H9 (cell line): Measurements from ENCODE around the gene TSC22D4. TPM values are rescaled to one million over a fixed set of nuclear protein-coding genes. Genes with fewer than 3 reads are reported as not detected.

Source experiments
- DNase-seq: peaks from one replicate; pipeline ENCODE4 v3.0.0-alpha.2; 2017
- H2AFZ ChIP-seq: one replicate; pipeline ENCODE4 v1.6.1; 2013; ENCODE audit warnings: mild to moderate bottlenecking, low read length, control low read depth, moderate library complexity
- H2AK5ac ChIP-seq: 2 replicates; pipeline ENCODE4 v1.6.1; 2013; ENCODE audit warnings: low read length, control low read depth, mixed read lengths; ENCODE audit not compliant: insufficient read length
- H2BK120ac ChIP-seq: one replicate; pipeline ENCODE4 v1.6.1; 2013; ENCODE audit warnings: low read depth, mild to moderate bottlenecking, low read length, control low read depth, inconsistent platforms; ENCODE audit not compliant: poor library complexity, severe bottlenecking
- H2BK12ac ChIP-seq: 2 replicates; pipeline ENCODE4 v1.6.1; 2013; ENCODE audit warnings: low read length, control low read depth, mixed read lengths, low read depth; ENCODE audit not compliant: insufficient read length
- H2BK15ac ChIP-seq: 2 replicates; pipeline ENCODE4 v1.6.1; 2013; ENCODE audit warnings: low read depth, low read length, control low read depth
- H2BK20ac ChIP-seq: one replicate; pipeline ENCODE4 v1.6.1; 2013; ENCODE audit warnings: low read depth, mild to moderate bottlenecking, low read length, control low read depth, inconsistent platforms; ENCODE audit not compliant: poor library complexity, severe bottlenecking
- H2BK5ac ChIP-seq: 2 replicates; pipeline ENCODE4 v1.6.1; 2013; ENCODE audit warnings: low read length, control low read depth, mixed read lengths; ENCODE audit not compliant: insufficient read length
- H3K14ac ChIP-seq: 2 replicates; pipeline ENCODE4 v1.6.1; 2013; ENCODE audit warnings: low read length, control low read depth; ENCODE audit not compliant: insufficient read depth
- H3K18ac ChIP-seq: 2 replicates; pipeline ENCODE4 v1.6.1; 2013; ENCODE audit warnings: low read depth, mild to moderate bottlenecking, mixed read lengths, low read length, control low read depth; ENCODE audit not compliant: insufficient read length
- H3K23ac ChIP-seq: 2 replicates; pipeline ENCODE4 v1.6.1; 2013; ENCODE audit warnings: low read length, control low read depth, mixed read lengths, low read depth; ENCODE audit not compliant: insufficient read length
- H3K23me2 ChIP-seq: 2 replicates; pipeline ENCODE4 v1.6.1; 2013; ENCODE audit warnings: low read depth, mild to moderate bottlenecking, mixed read lengths, low read length, control low read depth; ENCODE audit not compliant: insufficient read length, poor library complexity, severe bottlenecking
- H3K27ac ChIP-seq: 2 replicates; pipeline ENCODE4 v1.5.1; 2013; ENCODE audit warnings: low read length, control low read depth, mixed read lengths, low read depth; ENCODE audit not compliant: insufficient read length
- H3K27me3 ChIP-seq: 2 replicates; pipeline ENCODE4 v1.6.1; 2013; ENCODE audit warnings: low read length, control low read depth, inconsistent platforms; ENCODE audit not compliant: insufficient read depth
- H3K4ac ChIP-seq: 2 replicates; pipeline ENCODE4 v1.6.1; 2013; ENCODE audit warnings: low read depth, mild to moderate bottlenecking, control low read depth, inconsistent platforms, low read length, moderate library complexity
- H3K4me1 ChIP-seq: 2 replicates; pipeline ENCODE4 v1.6.1; 2013; ENCODE audit warnings: low read length, control low read depth, inconsistent platforms; ENCODE audit not compliant: insufficient read depth
- H3K4me2 ChIP-seq: 2 replicates; pipeline ENCODE4 v1.6.1; 2013; ENCODE audit warnings: low read length, control low read depth, mixed read lengths; ENCODE audit not compliant: insufficient read length, insufficient read depth
- H3K56ac ChIP-seq: 2 replicates; pipeline ENCODE4 v1.6.1; 2013; ENCODE audit warnings: low read depth, mild to moderate bottlenecking, mixed read lengths, low read length, control low read depth; ENCODE audit not compliant: insufficient read length
- H3K79me1 ChIP-seq: 2 replicates; pipeline ENCODE4 v1.6.1; 2013; ENCODE audit warnings: low read depth, mild to moderate bottlenecking, moderate library complexity, low read length, control low read depth, inconsistent platforms; ENCODE audit not compliant: insufficient read depth, poor library complexity, severe bottlenecking
- H3K79me2 ChIP-seq: 2 replicates; pipeline ENCODE4 v1.6.1; 2013; ENCODE audit warnings: low read length, control low read depth, inconsistent platforms; ENCODE audit not compliant: insufficient read depth
- H3K9ac ChIP-seq: 2 replicates; pipeline ENCODE4 v1.6.1; 2013; ENCODE audit warnings: low read length, control low read depth, mixed read lengths; ENCODE audit not compliant: insufficient read length; ENCODE audit errors: extremely low read depth
- H3K9me3 ChIP-seq: one replicate; pipeline ENCODE4 v1.6.1; 2013; ENCODE audit warnings: low read depth, low read length, inconsistent platforms; ENCODE audit not compliant: control insufficient read depth
- H3T11ph ChIP-seq: one replicate; pipeline ENCODE4 v1.6.1; 2013; ENCODE audit warnings: mild to moderate bottlenecking, low read length, control low read depth, inconsistent platforms
- H4K20me1 ChIP-seq: one replicate; pipeline ENCODE4 v1.6.1; 2013; ENCODE audit not compliant: control insufficient read depth, insufficient read length, insufficient read depth
- H4K5ac ChIP-seq: 2 replicates; pipeline ENCODE4 v1.6.1; 2013; ENCODE audit warnings: low read depth, mild to moderate bottlenecking, mixed read lengths, low read length, control low read depth; ENCODE audit not compliant: insufficient read length
- H4K8ac ChIP-seq: replicated peaks from 2 replicates; pipeline ENCODE4 v1.6.1; 2013; ENCODE audit warnings: low read length, control low read depth, mixed read lengths, low read depth; ENCODE audit not compliant: insufficient read length
- H4K91ac ChIP-seq: 2 replicates; pipeline ENCODE4 v1.6.1; 2013; ENCODE audit warnings: low read depth, mild to moderate bottlenecking, moderate library complexity, mixed read lengths, low read length, control low read depth; ENCODE audit not compliant: insufficient read length
- H3K27ac Mint-ChIP-seq, 3 experiments: 2 replicates in 2 of 3; 3 replicates in 1 of 3; pipeline ENCODE4 v1.8.0; 2020 to 2021; ENCODE audit warnings: mixed read lengths in 3 of 3, mild to moderate bottlenecking in 1 of 3, moderate library complexity in 1 of 3
- H3K27me3 Mint-ChIP-seq: 2 replicates; pipeline ENCODE4 v1.8.0; 2021; ENCODE audit warnings: low read depth, mild to moderate bottlenecking, moderate library complexity, mixed read lengths
- H3K36me3 Mint-ChIP-seq, 3 experiments: 2 replicates in 2 of 3; 3 replicates in 1 of 3; pipeline ENCODE4 v1.8.0; 2020 to 2021; ENCODE audit warnings: low read depth in 3 of 3, mixed read lengths in 3 of 3; ENCODE audit not compliant: insufficient read depth in 1 of 3
- H3K4me1 Mint-ChIP-seq, 2 experiments: 2 replicates each; pipeline ENCODE4 v1.8.0; 2020; ENCODE audit warnings: mixed read lengths in 2 of 2
- H3K4me3 Mint-ChIP-seq, 2 experiments: 2 replicates in 1 of 2; 3 replicates in 1 of 2; pipeline ENCODE4 v1.8.0; 2020 to 2021; ENCODE audit warnings: mild to moderate bottlenecking in 2 of 2, mixed read lengths in 2 of 2, moderate library complexity in 1 of 2
- H3K9me3 Mint-ChIP-seq, 2 experiments: 2 replicates in 1 of 2; 3 replicates in 1 of 2; pipeline ENCODE4 v1.8.0; 2020; ENCODE audit warnings: mild to moderate bottlenecking in 2 of 2, mixed read lengths in 2 of 2, moderate library complexity in 1 of 2
- CTCF ChIP-seq: fragments of 200-600 bp; sonication (generic); conservative IDR thresholded peaks from 3 replicates; pipeline ENCODE4 v1.8.0; 2021; ENCODE audit warnings: antibody characterized with exemption, mild to moderate bottlenecking
- WGBS: extraction: QIAGEN DNeasy Blood & Tissue Kit; methylation state at CpG from one replicate; pipeline ENCODE4 v1.1.7; 2013; ENCODE audit warnings: missing lambda C conversion rate, low lambda C conversion rate, mixed read lengths; ENCODE audit not compliant: insufficient read length; ENCODE audit errors: extremely low coverage; 5-methylcytosine and 5-hydroxymethylcytosine counted together
- total RNA-seq: library from RNA; stranded (reverse); gene quantifications from 2 replicates; pipeline ENCODE4 v1.2.1, GENCODE V29; 2021

TSC22D4 gene
- total RNA-seq, 1 experiment from 2014 or later: 17.5 TPM

- Histone ChIP-seq H3K79me1 (no peaks in the 10 kb centered on the region), H3K4me1 (no peaks in the 10 kb centered on the region), H2BK20ac (no peak overlapping the region), H4K20me1 (no peaks in the 10 kb centered on the region), H3K9me3 (no peaks in the 10 kb centered on the region), H4K8ac (no peak overlapping the region), H2AK5ac (no peak overlapping the region), H2AFZ (no peak overlapping the region), H3K27ac (no peak overlapping the region), H2BK5ac (no peak overlapping the region), H3K23me2 (no peaks in the 10 kb centered on the region), H3T11ph (no peak overlapping the region), H3K4me2 (no peak overlapping the region), H4K91ac (no peak overlapping the region), H3K18ac (no peak overlapping the region), H3K9ac (no peak overlapping the region), H2BK12ac (no peak overlapping the region), H3K4ac (no peak overlapping the region), H3K14ac (no peak overlapping the region), H2BK120ac (no peak overlapping the region), H4K5ac (no peak overlapping the region), H2BK15ac (no peak overlapping the region), H3K27me3 (no peaks in the 10 kb centered on the region), H3K56ac (no peak overlapping the region), H3K79me2 (no peaks in the 10 kb centered on the region), H3K23ac (no peak overlapping the region)
- no peak overlapping the region for H3K4me3 Mint-ChIP-seq
- 0 out of 5 replicates have a peak, but pooled peaks cover 0 to 3% of the 10 kb centered on the region in 2 experiments for H3K9me3 Mint-ChIP-seq
- H3K27ac Mint-ChIP-seq: no peak overlapping the region
- DNase-seq: no peak
- no peak for TF ChIP-seq CTCF
- peaks cover 1% of the 10 kb centered on the region; the same call in 1 of the 2 replicates for H3K27me3 Mint-ChIP-seq
- peaks cover 3 to 8% of the 10 kb centered on the region in 2 experiments; a peak in 3 of 4 replicates for H3K4me1 Mint-ChIP-seq
- H3K36me3 Mint-ChIP-seq: no peaks in the 10 kb centered on the region
- 100% methylated on average over 1 of the region's 9 CpGs for WGBS
Measured at GRCh38 chr7:100513212-100513810, 34.3 kb upstream of the TSC22D4 start.
